Esophagus muscularis mucosa (tissue), 4 donors: ENCODE results near the gene KYAT1. TPM values are rescaled to one million over a fixed set of nuclear protein-coding genes. Genes with fewer than 3 reads are reported as not detected.

Experiments
- DNase-seq: peaks from one replicate; pipeline ENCODE4 v3.0.0-alpha.2; 2017; ENCODE audit errors: extremely low spot score
- H3K27ac ChIP-seq, 4 donors: fragments of 200-600 bp; sonication (generic); replicated peaks in 1 of 4; 1 replicate in 3 of 4; 2 replicates in 1 of 4; pipeline ENCODE4 v1.5.1; 2016 to 2019; ENCODE audit warnings: mild to moderate bottlenecking in 1 of 4
- H3K27me3 ChIP-seq, 4 donors: fragments of 200-600 bp; sonication (generic); one replicate each; pipeline versions ENCODE4 v1.5.1 to v1.6.0; 2016 to 2019
- H3K36me3 ChIP-seq, 4 donors: fragments of 200-600 bp; sonication (generic); one replicate each; pipeline ENCODE4 v1.5.1; 2016 to 2019
- H3K4me1 ChIP-seq, 4 donors: fragments of 200-600 bp; sonication (generic); one replicate each; pipeline ENCODE4 v1.5.1; 2016 to 2019
- H3K4me3 ChIP-seq, 4 donors: fragments of 200-600 bp; sonication (generic); 1 replicate in 2 of 4; 2 replicates in 2 of 4; pipeline ENCODE4 v1.5.1; 2016 to 2019; ENCODE audit warnings: mild to moderate bottlenecking in 4 of 4, moderate library complexity in 1 of 4
- H3K9me3 ChIP-seq, 4 donors: fragments of 200-600 bp; sonication (generic); 1 replicate in 3 of 4; 2 replicates in 1 of 4; pipeline ENCODE4 v1.5.1; 2016 to 2019
- EP300 ChIP-seq: sonication (generic); formaldehyde crosslinking; IDR thresholded peaks from one replicate; pipeline ENCODE4 v1.6.1; 2017; ENCODE audit warnings: antibody characterized with exemption
- POLR2A ChIP-seq: fragments of 450-650 bp; IDR thresholded peaks from one replicate; pipeline ENCODE4 v1.6.1; 2017; ENCODE audit warnings: antibody characterized with exemption, moderate library complexity, mild to moderate bottlenecking, low read depth
- POLR2AphosphoS5 ChIP-seq, 2 donors: sonication (generic); formaldehyde crosslinking; IDR thresholded peaks; one replicate each; pipeline ENCODE4 v1.6.1; 2017; ENCODE audit warnings: antibody characterized with exemption in 2 of 2
- WGBS: methylation state at CpG from one replicate; pipeline ENCODE4 v1.1.5; 2018; 5-methylcytosine and 5-hydroxymethylcytosine counted together
- intact Hi-C: fragments of 100-400 bp; cut with DNase I; formaldehyde crosslinking; loops from one replicate; pipeline ENCODE4 v1.15.1; 2023
- total RNA-seq, 4 donors: library from RNA; depleted of rRNA; stranded (reverse); fragments of >200 nt; gene quantifications; one replicate each; pipeline versions ENCODE4 v1.1.0 to v1.2.1, GENCODE V29; 2016
- TF ChIP-seq, protein P1 (sequence below), 3 experiments: fragments of 200-600 bp in 2 of 3; fragments of 450-650 bp in 1 of 3; sonication (generic) in 2 of 3; IDR thresholded peaks; one replicate each; pipeline ENCODE4 v1.5.1; 2017 to 2019; ENCODE audit warnings: antibody characterized with exemption in 3 of 3, mild to moderate bottlenecking in 2 of 3, moderate library complexity in 1 of 3

Gene KYAT1
- total RNA-seq, 4 donors from 2014 or later = 4.3 to 8.4 (median 6.2) TPM

DNA sequence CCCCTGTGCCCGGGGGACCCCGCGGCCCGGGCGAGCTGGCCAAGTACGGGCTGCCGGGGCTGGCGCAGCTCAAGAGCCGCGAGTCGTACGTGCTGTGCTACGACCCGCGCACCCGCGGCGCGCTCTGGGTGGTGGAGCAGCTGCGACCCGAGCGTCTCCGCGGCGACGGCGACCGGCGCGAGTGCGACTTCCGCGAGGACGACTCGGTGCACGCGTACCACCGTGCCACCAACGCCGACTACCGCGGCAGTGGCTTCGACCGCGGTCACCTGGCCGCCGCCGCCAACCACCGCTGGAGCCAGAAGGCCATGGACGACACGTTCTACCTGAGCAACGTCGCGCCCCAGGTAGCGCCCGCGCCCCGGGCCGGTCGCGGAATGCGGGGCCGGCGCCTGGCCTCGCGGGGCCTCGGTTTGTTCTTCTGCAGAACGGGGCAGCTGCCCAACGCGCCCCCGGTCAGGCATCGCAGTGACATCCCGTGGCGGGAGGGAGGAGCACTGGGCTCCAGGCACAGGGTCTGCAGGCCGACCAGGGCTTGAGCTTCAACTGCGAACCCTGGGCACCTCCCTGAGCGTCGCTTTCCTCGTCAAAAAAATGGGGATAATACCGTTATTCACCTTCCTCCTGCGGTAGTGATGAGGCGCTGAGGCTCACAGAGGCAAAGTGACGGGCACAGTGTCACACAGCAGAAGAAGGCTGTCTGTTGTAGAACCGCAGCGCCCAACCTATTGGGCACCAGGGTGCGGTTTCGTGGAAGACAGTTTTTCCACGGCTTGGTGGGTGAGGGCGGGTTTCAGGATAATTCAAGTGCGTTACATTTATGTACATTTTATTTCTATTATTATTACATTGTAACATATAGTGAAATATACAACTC, 62.7 kb downstream of the KYAT1 start:
- WGBS = 50% methylated on average over 9 of the region's 90 CpGs

DNA sequence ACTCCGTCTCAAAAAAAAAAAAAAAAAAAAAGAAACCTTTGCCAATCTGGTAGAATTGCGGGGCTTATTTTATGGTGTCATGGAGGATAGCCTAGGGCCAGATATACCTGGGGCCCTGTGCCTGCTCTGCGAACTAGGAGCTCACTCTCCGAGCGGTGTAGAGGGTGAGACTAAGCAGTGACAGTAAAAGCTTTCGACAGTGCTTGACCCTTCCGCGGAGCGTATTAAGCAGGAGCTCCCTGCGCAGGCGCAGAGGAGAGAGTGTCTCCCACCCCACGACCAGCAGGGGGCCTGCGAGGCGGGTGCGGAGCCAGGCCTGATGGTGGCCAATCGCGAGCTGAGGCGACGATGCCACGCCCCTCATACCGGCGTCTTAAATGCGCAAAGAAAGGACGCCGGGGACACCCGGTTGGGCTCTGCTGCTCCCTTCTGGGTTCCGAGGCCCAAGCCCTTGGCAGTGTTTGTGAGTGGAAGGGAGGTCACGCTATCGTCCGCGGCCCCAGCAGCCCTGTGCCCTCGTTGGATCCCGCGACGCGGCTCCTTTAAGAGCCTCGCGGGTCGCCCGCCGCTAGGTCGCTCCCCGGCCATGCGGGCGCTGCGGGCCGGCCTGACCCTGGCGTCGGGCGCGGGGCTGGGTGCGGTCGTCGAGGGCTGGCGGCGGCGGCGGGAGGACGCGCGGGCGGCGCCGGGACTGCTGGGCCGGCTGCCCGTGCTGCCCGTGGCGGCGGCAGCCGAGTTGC, 63.5 kb downstream of the KYAT1 start, which contains the start of gene ENDOG:
Gene ENDOG, plus strand, starts transcription at position 402 of the 740 bp plus-strand sequence. Its CDS starts 185 bp downstream, at position 587.
- no peaks in the 10 kb centered on the region for H3K27me3 ChIP-seq
- H3K4me3 ChIP-seq = peak within 1 kb of the TSS; percentile 62 to 88 (median 80)
- H3K27ac ChIP-seq = peak within 1 kb of the TSS; percentile 87 to 94 (median 91)
- peaks cover 13 to 22% (median 17%) of the 10 kb centered on the region in 4 donors for H3K4me1 ChIP-seq
- TF ChIP-seq, protein P1, sequence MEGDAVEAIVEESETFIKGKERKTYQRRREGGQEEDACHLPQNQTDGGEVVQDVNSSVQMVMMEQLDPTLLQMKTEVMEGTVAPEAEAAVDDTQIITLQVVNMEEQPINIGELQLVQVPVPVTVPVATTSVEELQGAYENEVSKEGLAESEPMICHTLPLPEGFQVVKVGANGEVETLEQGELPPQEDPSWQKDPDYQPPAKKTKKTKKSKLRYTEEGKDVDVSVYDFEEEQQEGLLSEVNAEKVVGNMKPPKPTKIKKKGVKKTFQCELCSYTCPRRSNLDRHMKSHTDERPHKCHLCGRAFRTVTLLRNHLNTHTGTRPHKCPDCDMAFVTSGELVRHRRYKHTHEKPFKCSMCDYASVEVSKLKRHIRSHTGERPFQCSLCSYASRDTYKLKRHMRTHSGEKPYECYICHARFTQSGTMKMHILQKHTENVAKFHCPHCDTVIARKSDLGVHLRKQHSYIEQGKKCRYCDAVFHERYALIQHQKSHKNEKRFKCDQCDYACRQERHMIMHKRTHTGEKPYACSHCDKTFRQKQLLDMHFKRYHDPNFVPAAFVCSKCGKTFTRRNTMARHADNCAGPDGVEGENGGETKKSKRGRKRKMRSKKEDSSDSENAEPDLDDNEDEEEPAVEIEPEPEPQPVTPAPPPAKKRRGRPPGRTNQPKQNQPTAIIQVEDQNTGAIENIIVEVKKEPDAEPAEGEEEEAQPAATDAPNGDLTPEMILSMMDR (IDR thresholded peaks at IDR 0.05) = peak in 2 of 3 experiments; percentile 92 to 93
- TF ChIP-seq EP300 (no peak), POLR2AphosphoS5 (IDR thresholded peaks at IDR 0.05) (peak; percentile 93 to 96), POLR2A (no peak)
- peaks cover 9 to 31% (median 28%) of the 10 kb centered on the region in 4 donors for H3K36me3 ChIP-seq
- intact Hi-C loops = no loop called here
- DNase-seq = peak; percentile 99
- WGBS = 0% methylated on average over 8 of the region's 70 CpGs
- H3K9me3 ChIP-seq = no peaks in the 10 kb centered on the region

More for the DNA sequence above, 62.7 kb downstream of the KYAT1 start:
- H3K36me3 ChIP-seq = peaks cover 9 to 39% (median 36%) of the 10 kb centered on the region in 4 donors
- intact Hi-C loops = no loop called here
- H3K4me1 ChIP-seq = peaks cover 13 to 22% (median 17%) of the 10 kb centered on the region in 4 donors
- H3K9me3 ChIP-seq = no peaks in the 10 kb centered on the region
- no peak for DNase-seq
- peak overlapping the region; percentile 62 to 88 (median 80) for H3K4me3 ChIP-seq
- no peaks in the 10 kb centered on the region for H3K27me3 ChIP-seq
- peak overlapping the region; percentile 87 to 94 (median 91) for H3K27ac ChIP-seq
- TF ChIP-seq EP300 (no peak), POLR2AphosphoS5 (IDR thresholded peaks at IDR 0.05) (no peak), POLR2A (no peak)

DNA sequence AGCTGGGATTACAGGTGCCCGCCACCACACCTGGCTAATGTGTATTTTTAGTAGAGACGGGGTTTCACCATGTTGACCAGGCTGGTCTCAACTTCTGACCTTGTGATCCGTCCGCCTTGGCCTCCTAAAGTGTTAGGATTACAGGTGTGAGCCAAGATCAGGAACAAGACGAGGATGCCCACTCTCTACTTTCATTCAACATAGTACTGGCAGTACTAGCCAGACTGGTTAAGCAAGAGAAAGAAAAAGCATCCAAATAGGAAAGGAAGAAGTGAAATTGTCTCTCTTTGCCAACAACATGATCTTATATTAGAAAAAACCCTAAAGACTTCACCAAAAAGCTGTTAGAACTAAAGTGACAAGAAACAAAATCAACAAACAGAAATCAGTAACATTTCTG, 70.9 kb downstream of the KYAT1 start:
- peaks cover 15 to 35% (median 33%) of the 10 kb centered on the region in 4 donors for H3K36me3 ChIP-seq
- no peaks in the 10 kb centered on the region for H3K9me3 ChIP-seq
- no peak overlapping the region for H3K4me3 ChIP-seq
- 70% methylated on average over 5 of the region's 5 CpGs for WGBS
- H3K4me1 ChIP-seq = no peaks in the 10 kb centered on the region
- H3K27me3 ChIP-seq = no peaks in the 10 kb centered on the region
- H3K27ac ChIP-seq = no peak overlapping the region
- TF ChIP-seq POLR2AphosphoS5 (IDR thresholded peaks at IDR 0.05) = no peak
- TF ChIP-seq EP300 = no peak
- TF ChIP-seq, protein P1 (IDR thresholded peaks at IDR 0.05) = no peak
- TF ChIP-seq POLR2A = no peak
- no peak for DNase-seq
- intact Hi-C loops = no loop called here

DNA sequence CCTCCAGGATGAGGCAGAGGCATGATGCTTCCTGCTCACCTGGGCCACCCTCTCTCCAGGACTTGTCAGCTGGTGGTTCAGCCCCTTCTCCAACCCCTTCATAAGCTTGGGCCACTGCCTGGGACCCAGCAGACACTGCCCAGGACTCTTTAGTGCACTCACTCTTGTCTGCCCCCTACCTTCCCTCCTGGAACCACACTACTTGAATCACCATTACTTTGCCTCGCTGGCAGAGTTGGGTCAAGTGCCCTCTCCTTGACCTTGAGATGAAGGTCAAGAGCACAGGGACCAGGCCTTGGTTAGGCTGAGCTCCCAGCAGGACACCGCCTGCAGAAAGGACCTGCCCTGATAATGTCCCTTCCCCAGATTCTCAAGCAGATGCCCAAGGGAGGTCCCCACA, 71.9 kb downstream of the KYAT1 start:
- no peak for TF ChIP-seq POLR2A
- TF ChIP-seq EP300 = no peak
- TF ChIP-seq, protein P1 (IDR thresholded peaks at IDR 0.05) = no peak
- TF ChIP-seq POLR2AphosphoS5 (IDR thresholded peaks at IDR 0.05) = no peak
- Histone ChIP-seq H3K4me3 (no peak overlapping the region), H3K36me3 (peaks cover 21 to 45% (median 43%) of the 10 kb centered on the region in 4 donors), H3K27ac (no peak overlapping the region), H3K27me3 (no peaks in the 10 kb centered on the region), H3K9me3 (no peaks in the 10 kb centered on the region), H3K4me1 (no peaks in the 10 kb centered on the region)
- WGBS = 80% methylated on average over 1 of the region's 2 CpGs
- intact Hi-C loops = no loop called here
- no peak for DNase-seq
